HG03457 (cell line): ENCODE results near the gene KCNJ11.

Experiments
- ATAC-seq: cut with Tn5 transposase; IDR thresholded peaks from one replicate; pipeline ENCODE4 v1.9.1; 2021; ENCODE audit warnings: moderate number of reproducible peaks; ENCODE audit not compliant: unreplicated experiment

Gene KCNJ11

GRCh38 chr11:17392872-17393271 lies 4.4 kb upstream of the KCNJ11 start:
- ATAC-seq, result no peak

DNA sequence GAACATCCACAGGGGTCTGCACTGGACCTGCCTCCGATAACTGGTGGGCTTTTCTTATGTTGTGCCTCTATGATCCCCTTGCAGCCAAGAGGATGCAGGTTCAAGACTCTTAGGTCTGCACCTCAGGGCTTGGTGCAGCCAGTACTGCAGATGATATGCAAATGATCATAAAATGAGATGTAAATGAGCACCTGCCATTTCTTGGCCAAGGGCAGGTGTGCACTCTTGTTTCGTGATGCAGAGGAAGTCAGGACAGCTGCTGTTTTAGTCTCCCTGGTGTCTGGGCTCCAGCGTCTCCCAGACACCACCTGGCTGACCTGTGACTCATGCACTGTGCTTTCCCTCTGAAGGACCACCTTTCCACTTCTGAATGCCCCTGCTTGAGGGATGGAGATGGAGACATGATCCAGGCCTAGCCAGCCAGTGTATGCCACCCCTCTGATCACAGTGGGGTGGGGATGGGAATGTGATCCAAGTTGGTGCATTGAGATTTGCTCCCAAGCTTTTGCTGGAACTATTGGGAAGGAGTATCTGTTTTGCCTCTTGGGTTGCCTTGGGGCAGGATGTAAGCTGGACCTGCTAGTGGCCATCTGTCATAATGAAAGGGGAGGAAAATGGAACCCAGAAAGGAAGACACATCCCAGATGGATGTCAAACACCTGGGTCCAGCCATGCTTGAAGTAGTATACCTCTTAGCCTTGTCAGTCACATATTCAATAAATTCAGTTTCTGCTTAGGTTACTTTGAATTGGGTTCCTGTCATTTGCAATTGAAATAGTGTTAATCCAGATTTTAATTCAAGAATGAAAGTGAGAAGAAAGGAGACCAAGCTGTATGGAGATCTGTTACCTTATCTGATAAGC lies 3.3 kb upstream of the KCNJ11 start:
- ATAC-seq, result no peak

- ATAC-seq, result no peak
Measured at GRCh38 chr11:17389957-17390649, 1.6 kb upstream of the KCNJ11 start.

DNA sequence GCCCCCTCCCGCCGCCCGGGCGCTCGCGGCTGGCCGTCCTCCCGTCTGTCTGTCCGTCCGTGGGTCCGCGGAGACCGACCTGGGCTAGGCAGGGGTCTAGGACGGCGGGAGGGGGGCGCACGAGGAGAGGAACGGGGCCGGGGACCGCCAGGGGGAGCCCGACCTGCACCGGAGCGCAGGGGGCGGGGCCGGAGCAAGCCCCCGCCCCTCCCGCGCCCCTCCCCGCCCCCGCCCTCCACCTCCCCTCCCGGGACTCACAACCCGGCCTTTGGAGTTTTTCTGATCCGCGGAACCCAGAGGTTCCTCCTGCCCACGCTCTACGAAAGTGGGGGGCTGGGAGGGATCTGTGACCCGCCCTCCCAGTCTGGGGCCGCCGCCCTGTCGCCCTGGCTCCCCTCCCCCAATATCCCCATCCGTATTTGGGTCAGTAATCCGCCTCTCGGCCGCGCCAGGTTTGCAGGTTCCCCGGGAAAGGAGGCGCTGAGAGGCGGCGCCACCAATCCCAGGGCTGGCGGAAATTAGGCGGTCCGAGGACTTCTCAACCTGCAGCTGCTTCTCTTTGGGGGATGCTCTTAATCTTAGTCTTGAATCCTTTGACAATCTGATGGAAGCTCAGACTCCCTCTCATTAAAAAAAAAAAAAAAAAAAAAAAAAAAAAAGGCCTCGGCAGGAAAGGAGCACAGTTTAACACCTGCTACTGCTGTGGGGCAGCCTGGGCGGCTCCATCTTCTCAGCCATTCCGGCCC lies 925 bp upstream of the KCNJ11 start:
- peak; percentile 50 for ATAC-seq

DNA sequence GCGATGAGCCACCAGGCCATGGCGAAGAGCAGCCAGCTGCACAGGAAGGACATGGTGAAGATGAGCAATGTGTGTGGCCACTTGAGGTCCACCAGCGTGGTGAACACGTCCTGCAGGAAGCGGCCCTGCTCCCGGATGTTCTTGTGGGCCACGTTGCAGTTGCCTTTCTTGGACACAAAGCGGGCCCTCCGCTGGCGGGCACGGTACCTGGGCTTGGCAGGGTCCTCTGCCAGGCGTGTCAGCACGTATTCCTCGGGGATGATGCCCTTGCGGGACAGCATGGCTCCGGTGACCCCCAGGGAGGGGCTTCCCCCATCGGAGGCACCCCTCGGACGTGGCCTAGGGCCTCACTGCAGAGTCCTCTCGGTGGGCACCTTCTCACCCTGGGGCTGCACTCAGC lies 648 bp downstream of the KCNJ11 start:
- no peak for ATAC-seq

GRCh38 chr11:17387254-17387653 lies 1.2 kb downstream of the KCNJ11 start:
- no peak for ATAC-seq

DNA sequence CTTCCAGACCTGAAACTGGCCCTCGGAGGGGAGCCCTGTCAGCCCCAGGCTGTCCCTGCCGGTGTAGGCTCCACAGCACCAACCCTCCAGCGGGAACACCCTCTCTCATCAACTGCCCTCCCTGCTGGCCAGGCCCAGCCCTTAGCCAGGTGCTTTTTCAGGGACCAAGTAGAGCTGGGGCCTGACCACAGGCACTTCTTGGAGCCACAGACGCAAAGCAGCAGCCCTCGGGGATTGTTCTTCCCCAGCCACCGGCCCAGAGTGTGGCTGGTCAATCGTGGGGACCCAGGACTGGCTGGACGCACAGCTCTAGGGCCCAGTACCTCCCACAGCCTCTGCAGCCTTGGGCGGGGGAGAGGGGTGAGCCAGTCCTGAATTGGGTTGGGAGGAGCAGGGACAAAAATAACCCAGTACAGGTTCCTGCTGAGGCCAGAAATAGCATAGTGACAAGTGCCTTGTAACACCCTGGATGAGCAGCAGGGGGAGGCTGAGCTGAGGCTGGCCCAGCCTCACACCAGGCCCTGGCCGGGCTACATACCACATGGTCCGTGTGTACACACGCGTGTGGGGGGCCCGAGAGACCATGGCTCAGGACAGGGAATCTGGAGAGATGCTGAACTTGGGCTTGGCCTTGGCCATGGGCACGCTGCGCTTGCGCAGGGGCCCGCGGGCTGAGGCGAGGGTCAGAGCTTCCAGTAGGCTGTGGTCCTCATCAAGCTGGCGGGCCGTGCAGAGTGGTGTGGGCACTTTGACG lies 2.0 kb downstream of the KCNJ11 start:
- ATAC-seq, result no peak

GRCh38 chr11:17385926-17386325 lies 2.5 kb downstream of the KCNJ11 start:
- ATAC-seq, result no peak

GRCh38 chr11:17385492-17385891 lies 3.0 kb downstream of the KCNJ11 start:
- ATAC-seq, result no peak

GRCh38 chr11:17384002-17384511 lies 4.4 kb downstream of the KCNJ11 start:
- ATAC-seq, result no peak

DNA sequence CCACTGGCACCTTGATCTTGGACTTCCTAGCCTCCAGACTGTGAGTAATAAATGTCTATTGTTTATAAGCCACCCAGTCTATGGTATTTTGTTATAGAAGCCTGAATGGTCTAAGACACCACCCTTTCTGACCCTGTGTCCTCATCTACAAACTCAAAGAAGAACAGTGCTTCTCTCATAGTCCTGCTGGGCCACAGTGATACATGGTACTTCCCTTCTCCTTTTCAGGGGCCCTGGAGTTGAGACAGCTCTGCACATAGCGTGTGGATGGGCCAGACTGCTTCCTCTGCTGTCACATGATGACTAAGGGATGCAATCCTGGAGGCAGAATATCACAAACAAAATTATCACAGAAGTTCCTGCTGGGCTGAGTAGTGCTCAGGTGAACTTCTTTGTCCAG lies 5.0 kb downstream of the KCNJ11 start:
- no peak for ATAC-seq

GRCh38 chr11:17382046-17382728 lies 6.3 kb downstream of the KCNJ11 start:
- no peak for ATAC-seq

DNA sequence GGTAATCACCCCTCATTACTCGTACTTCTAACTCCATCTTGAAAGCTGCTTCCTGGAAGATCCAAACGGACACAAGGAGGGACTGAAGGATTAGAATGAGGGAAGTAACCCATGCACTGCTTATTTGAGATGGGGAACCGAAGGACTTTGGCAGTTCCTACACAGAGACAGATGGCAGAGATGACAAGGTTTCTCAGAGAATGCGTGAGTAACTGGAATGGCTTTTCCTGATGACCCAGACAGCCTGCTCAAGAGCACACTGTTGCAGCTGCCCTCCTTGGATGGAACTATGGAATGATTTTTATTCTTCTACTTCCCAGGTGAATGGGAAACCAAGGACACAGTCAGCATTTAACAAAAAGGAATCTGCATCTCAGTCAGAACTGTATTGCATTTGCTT lies 7.3 kb downstream of the KCNJ11 start:
- no peak for ATAC-seq

- ATAC-seq, result no peak
Measured at GRCh38 chr11:17379383-17380180, 8.9 kb downstream of the KCNJ11 start.

GRCh38 chr11:17378655-17379054 lies 9.8 kb downstream of the KCNJ11 start:
- ATAC-seq, result no peak

- ATAC-seq, result no peak
Measured at GRCh38 chr11:17376493-17376892, 12.0 kb downstream of the KCNJ11 start.

GRCh38 chr11:17375547-17375946 lies 12.9 kb downstream of the KCNJ11 start:
- ATAC-seq, result no peak

DNA sequence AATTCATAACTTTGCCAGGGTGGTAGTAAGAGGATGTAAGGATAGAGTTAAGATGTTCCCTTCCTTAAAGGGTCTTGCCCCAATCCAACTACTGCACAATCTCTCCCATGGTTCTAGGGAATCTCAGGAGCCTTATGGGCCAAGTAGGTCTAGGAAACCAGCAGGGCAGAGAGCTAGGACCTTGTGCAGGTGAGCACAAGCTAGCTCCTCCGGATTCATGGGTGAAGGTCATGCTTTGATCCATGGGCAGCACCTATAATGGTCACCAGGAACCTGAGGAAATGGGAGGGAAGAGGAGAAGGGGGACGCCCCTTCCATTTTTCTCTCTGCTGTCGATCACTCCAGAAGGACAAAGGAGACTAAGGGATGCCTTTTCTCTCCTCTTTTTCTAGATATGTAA lies 16.8 kb downstream of the KCNJ11 start:
- ATAC-seq, result no peak

- no peak for ATAC-seq
Measured at GRCh38 chr11:17369684-17370243, 18.7 kb downstream of the KCNJ11 start.
